HG02678 (cell line): ENCODE data around the gene ADARB2.
"Not testable (repeated sequence)": the region's sequence is repeated elsewhere in the genome, so short reads cannot be mapped to it uniquely, and the experiment has no call there.

Experiments
- ATAC-seq: cut with Tn5 transposase; IDR thresholded peaks from one replicate; pipeline ENCODE4 v1.9.1; 2021; ENCODE audit warnings: mild to moderate bottlenecking, moderate library complexity; ENCODE audit not compliant: unreplicated experiment

ADARB2 gene

GRCh38 chr10:1362589-1363445 lies 374.5 kb downstream of the ADARB2 start:
- no peak for ATAC-seq

GRCh38 chr10:1361411-1362105 lies 375.8 kb downstream of the ADARB2 start:
- ATAC-seq, result no peak

DNA sequence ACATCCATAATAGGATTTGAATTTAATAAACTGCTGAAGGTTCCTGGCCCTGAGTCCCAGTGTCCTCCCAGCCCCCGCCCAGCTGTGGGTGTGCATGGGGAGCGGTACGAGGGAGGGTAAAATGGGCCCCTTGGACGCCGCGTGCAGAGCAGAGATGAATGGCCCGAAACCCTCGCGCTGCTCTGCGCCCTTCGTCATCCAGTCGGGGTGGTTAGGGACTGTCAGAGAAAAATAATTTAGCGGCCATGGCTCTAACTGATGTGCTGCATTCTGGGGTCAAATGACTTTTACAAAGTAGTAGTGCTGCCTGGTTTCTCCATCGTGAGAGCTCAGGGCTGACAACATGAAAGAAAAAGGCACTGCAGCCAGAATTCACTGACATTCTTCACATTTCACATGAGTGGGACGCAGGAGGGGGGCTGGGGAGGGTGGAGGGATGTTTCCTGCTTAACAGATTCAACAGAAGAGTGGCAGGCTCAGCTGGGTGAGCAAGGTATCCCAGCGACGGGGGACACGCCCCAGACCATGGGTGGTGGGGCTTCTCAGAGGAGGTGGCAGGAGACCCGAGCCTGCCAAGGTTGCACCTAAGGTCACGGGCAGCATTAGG lies 376.7 kb downstream of the ADARB2 start:
- no peak for ATAC-seq

- no peak for ATAC-seq
Observed at GRCh38 chr10:1360011-1360557, 377.2 kb downstream of the ADARB2 start.

GRCh38 chr10:1359626-1359955 lies 377.7 kb downstream of the ADARB2 start:
- ATAC-seq, result no peak

GRCh38 chr10:1358860-1359625 lies 378.3 kb downstream of the ADARB2 start:
- no peak for ATAC-seq

GRCh38 chr10:1358147-1358546 lies 379.2 kb downstream of the ADARB2 start:
- ATAC-seq, result no peak

- ATAC-seq, result no peak
Observed at GRCh38 chr10:1356349-1356748, 381.0 kb downstream of the ADARB2 start.

- ATAC-seq, result no peak
Observed at GRCh38 chr10:1354809-1355710, 382.3 kb downstream of the ADARB2 start.

DNA sequence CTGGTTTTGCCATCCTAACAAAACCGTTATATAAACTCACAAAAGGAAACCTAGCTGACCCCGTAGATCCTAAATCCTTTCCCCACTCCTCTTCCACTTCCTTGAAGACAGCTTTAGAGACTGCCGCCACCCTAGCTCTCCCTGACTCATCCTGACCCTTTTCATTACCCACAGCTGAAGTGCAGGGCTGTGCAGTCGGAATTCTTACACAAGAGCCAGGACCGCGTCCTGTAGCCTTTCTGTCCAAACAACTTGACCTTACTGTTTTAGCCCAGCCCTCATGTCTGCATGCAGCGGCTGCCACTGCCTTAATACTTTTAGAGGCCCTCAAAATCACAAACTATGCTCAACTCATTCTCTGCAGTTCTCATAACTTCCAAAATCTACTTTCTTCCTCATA lies 385.0 kb downstream of the ADARB2 start:
- not testable (repeated sequence) for ATAC-seq

GRCh38 chr10:1348773-1349050 lies 388.6 kb downstream of the ADARB2 start:
- no peak for ATAC-seq

DNA sequence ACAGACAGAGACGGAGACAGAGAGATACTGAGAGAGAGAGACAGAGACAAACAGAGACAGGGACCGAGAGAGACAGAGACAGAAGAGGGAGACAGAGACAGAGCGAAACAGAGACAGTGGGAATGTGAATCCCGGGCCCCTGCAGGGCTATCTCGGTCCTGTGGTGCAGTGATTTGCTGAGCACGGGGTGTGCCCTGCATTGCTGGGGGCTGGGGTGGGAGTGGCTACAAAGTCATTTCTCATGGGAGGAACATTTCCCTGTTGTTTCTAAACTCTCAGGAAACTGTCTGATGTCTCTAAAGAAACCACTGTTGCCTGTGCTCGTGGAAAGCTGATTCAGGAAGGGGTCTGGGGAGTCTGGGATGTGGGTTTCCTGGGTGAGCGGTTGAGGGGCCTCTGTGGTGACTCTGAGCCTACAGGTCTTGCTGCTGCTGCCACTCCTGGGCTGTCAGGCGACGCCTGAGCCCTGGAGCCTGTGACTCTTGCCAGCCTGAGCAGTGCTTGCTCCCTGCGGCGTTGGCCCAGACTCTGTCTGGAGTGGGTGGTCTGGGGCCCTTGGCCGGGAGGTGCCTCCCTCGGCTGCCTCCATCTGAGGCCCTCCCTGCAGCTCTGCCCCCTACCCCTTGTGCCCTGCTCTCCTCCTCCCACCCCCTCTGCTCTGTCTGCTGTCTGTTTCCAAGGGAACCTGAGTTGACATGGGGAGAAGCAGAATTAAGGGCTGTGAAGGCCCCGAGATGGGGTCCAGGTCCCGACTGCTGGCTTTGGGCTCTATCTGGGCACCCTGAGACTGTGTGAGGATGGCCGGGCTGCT lies 389.2 kb downstream of the ADARB2 start:
- ATAC-seq, result no peak

- ATAC-seq, result no peak
Observed at GRCh38 chr10:1347525-1347924, 389.8 kb downstream of the ADARB2 start.

- no peak for ATAC-seq
Observed at GRCh38 chr10:1346201-1346600, 391.1 kb downstream of the ADARB2 start.

- no peak for ATAC-seq
Observed at GRCh38 chr10:1345368-1345767, 392.0 kb downstream of the ADARB2 start.

DNA sequence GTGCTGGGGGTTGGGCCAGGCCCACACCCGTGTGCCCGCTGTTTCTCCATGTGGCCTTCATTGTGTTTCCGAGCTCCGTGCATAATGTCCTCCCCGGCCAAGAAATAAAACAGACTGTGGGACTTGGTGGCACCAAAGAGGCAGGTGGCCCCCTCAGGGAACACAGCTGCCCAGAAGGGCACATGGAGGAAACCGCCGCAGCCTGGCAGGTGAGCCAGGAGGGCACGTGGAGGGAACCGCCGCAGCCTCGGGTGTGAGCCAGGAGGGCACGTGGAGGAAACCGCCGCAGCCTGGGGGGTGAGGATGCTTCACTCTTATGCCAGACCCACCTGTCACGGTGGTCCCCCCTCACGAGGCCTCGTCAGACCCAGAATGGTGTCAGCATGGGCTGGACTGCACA lies 392.5 kb downstream of the ADARB2 start:
- ATAC-seq, result no peak

DNA sequence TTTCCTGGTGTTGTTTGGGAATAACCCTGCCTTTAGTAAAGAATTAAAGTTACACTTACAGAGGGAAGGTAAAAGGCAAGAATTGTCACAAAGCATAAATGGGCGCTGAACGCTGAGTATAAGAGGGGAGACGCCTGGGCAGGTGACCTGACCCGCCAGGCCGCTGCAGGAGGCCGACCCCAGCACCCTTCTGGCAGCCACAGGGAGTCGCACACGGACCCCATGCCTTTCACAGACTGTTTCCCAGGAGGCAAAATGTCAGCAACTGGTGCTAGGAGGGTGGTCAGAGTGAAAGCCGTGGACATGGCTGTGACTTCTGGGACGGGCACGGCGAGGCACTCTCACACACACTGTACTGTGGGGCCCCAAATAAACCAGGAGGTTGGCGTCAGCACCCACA lies 392.9 kb downstream of the ADARB2 start:
- ATAC-seq, result no peak

- no peak for ATAC-seq
Observed at GRCh38 chr10:1343176-1343575, 394.1 kb downstream of the ADARB2 start.

DNA sequence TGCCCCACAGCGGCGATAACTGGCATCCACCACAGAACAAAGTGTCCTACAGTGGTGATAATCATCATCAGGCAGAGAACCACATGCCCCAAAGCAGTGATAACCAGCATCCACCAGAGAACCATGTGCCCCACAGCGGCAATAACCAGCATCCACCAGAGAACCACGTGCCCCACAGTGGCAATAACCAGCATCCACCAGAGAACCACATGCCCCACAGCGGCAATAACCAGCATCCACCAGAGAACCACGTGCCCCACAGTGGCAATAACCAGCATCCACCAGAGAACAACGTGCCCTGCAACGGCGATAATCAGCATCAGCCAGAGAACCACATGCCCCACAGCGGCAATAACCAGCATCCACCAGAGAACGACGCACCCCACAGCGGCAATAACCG lies 396.3 kb downstream of the ADARB2 start:
- ATAC-seq, result not testable (repeated sequence)
